IPS-NIHi7 (cell line): ENCODE results near the gene FMN1.
"Not testable (repeated sequence)": the region's sequence is repeated elsewhere in the genome, so short reads cannot be mapped to it uniquely, and the experiment has no call there.

Experiments
- DNase-seq: peaks from one replicate; pipeline ENCODE4 v3.0.0; 2012; ENCODE audit warnings: mixed read lengths; ENCODE audit errors: extremely low spot score

Gene FMN1

DNA sequence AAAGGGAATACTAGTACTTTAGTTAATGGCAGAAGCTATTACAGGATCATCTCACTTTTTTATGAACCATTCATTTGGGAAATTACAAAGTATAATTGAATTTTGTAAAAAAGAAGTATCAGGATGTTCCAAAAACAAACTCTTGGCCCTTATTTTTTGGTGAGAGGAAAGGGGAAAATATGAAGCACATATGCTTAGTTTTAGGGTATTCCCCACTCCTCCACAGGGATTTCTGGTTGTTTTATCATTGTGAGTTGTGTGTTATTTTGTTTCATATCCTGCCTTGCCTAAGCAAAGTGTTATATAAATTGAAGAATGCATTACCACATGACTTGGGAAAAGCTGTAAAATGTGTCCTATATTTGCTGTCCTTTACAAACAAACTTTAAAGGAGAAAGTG is 227.0 kb downstream of the FMN1 start:
- DNase-seq = no peak

DNA sequence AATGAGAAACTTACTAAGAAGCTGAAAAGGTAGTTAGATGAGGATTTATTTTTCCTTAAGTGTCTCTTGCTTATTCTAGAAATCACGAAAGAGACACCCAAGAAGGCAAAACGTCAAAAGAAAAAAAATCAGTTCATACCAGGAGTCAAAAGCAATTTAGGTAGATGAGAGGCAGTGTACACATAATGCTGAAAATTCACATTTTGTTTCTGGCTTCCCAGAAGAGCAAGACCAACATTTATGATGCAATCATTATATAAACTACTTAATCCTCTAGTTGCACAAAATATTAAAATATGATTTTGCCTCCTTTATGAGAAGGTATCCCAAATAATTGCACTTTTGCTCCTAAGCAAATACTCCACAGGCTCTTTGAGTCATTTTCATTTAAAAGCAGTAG is 228.0 kb downstream of the FMN1 start:
- DNase-seq = no peak

DNA sequence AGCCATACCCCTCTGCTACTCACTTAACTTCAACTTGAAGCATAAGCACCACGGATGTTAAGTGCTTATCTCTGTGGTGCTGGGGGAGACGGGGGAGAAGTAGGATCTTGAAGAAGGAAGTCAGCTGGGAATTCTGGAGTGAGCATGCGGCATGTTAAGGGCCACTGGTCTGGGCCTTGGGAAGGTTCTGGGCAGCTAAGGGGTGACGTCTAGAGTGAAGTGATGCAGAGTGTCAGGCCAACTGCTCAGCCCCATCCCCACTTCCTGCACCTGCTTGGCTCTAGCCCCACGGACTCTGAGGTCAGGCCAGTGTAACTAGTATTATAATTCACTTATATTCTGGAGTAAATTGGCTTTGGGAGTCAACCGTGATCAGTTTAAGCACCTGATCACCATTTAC is 228.6 kb downstream of the FMN1 start:
- DNase-seq = no peak

DNA sequence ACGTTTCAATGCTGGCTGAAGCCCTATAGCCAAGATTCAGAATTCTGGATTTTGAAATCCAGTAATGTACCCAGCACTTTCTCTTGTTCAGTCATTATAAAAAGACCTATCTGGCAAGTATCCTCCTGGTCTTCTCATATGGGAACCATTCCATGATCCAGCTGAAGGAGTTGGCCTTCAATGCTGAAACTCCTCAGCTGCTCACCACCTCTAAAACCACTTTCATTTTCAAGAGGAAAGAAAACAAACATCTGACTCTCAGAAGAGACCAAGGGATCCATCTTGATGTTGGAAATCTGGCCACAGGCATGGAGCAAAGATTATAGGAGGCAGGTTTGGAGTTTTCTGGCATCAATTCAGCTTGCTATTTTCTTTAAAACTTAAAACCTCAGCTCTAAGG is 235.4 kb downstream of the FMN1 start:
- DNase-seq = no peak

DNA sequence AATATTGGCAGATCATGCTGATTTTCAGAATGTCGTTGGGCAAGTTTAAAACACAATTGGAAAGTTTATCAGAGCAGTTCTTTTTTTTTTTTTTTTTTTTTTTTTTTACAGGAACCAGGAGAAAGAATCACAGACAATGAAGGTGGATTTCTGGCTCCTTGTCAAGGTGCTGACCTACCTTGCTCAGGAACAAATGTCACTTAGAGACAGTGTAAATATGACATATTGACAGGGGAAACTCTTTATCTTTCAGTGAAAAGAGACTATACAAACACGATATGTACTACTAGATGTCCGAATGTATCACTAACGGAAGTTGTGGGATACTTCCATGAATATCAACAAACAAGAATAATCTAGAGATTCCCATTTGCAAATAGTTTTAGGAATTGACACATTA is 237.3 kb downstream of the FMN1 start:
- no peak for DNase-seq

DNA sequence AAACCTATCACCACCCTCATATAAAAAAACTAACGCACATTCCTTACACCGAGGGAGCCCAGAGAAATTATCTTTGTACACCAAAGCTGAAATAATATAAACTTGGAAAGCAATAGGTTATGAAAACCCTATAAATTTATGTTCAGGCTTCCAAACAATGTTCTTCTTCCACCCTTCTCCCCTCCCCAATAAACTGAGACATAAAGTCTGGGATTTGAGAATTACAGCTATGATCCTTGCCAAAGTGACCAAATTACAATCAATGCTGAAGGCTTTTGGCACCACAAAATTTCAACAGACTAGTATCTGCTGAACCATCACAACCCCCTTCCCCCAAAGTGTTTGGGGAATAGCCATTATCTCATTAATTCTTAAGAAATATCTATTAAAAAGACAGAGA is 237.8 kb downstream of the FMN1 start:
- DNase-seq = no peak

DNA sequence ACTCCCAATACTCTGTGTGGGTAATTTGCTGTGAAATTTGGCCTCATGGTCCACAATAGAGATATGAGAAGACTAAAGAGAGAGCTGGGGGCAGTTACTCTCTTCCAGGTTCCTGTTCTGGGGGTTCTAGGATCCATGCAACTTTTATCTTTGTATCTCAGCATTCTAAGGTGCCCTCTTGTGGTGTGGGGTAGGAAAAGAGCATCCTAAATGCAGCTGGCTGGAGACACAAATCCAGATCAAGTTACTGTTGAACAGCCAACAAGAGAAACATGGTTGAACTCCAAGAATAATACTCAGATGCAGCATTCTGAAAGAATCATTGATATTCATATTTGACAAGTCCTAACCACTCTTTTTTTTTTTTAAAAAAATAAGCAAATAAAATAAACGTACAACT is 238.5 kb downstream of the FMN1 start:
- peak; percentile 67 for DNase-seq

DNA sequence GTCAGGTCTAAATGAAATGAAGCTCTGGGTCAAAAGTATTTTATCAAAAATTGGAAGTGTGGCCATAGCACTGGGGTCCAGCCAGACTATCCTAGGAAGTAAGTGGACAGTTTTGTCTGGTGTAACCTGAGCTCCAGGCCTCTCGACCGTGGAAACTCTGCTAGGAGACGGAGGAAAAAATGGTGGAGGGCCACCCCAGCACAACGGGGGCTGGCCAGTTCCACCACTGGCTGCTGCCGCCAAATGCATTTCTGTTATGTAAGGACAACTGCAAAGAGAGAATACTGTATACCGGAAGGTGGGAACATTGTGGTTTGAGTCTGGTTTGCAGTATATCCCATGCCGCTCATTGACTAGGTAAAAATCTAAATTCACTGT is 241.0 kb downstream of the FMN1 start:
- no peak for DNase-seq

DNA sequence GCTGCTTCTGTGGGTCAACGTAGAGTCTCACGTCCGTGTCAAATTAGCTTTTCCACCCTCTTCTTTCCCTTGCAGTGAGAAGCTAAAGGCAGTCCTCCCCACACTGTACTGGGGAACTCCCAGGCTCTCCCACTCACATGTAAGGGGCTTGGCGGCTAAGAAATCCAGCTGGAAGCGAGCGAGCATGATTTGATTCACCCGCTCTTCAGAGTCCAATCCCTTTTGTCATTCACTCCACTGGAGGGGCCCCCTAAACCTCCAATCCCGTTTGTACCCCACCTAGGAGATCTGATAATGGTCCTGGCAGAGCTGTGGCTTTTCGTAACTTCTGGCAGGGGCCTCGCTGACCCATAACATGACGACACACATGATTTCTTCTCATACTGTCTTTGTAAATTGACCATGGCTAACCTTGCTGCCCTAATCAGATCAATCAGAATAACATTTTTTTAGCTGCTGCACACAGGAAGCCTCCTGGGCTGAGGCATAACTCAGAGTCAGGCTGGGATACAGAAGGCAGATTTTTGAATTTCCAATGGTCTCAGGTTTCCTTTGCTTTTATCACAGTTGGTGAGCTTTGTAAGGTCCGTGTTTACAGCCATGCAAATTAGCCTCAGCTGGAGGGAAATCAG is 241.5 kb downstream of the FMN1 start:
- no peak for DNase-seq

DNA sequence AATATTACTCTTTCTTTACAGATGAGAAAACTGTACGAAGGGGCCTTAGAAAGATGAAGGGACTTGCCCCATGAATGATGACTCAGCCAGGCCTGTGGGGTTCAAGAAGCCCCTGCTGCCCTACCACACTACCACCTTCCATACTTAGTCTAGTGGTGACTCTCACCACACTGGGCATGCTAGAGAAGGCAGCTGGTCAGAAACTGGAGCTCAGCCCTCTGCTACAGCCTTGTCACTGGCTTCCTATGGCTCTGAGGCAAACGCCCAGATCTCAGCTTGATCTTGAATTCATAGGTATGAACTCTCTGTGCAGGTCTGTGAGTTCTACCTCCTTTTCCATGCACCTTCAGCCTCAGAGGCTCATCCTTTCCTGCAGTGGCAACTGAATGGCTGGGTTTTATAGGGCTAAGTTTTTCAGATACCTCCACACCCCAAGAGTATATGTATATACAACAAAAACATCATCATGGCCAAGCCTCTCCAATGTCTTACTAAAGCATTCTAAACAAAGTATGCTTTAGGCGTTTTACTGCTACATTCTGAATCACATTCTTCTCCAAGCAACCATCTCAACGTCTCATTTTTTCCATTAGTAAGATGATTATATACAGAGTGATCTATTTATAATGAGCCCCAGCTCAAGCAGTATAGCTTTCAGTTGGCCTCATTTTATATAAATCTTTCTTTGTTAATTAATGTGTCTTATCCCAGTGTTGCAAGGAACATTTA is 242.6 kb downstream of the FMN1 start:
- DNase-seq = no peak

DNA sequence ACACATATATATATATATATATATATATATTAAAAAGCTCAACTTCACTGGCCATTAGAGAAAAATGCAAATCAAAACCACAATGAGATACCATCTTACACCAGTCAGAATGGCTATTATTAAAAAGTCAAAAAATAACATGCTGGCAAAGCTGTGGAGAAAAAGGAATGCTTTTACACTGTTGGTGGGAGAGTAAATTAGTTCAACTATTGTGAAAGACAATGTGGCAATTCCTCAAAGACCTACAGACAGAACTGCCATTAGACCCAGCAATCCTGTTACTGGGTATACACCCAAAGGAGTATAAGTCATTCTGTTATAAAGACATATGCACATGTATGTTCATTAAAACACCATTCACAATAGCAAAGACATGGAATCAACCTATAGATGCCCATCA is 244.5 kb downstream of the FMN1 start:
- DNase-seq = not testable (repeated sequence)

DNA sequence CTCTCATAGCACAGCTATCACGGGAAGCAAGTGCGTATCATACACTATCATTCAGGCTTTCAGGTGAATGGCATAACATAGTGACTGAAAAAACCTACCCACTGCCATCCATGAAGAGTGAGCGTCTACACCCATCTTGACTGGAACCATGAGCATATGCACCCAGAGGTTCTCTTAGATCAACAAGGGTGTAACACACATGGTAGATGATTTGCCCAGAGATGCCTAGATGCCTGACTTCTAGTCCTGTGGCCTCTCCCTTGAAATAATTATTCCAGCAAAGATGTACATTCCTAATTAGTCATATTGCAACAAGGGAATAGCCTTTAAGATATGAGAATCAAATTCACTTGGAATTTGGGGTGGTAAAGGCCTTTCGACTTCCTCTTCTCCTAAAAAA is 248.3 kb downstream of the FMN1 start:
- no peak for DNase-seq

DNA sequence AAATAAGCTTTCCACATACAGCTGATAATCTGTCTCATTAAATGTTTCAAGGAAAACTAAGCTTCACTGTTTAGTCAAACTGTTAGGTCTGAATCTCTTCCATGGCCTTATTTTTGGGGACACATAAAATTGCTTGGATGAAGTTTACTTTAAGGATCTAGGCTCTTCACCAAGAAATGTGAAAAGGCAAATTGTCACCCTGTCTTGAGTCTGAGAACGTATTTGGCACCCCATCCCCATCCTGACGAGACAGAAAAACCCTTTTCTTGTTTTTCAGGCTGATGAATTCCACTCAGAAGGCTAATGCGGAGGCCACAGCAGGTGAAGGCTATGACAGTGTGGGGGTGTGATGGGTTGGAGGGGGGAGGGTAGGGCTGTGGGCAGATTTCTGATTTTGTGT is 250.1 kb downstream of the FMN1 start:
- DNase-seq = no peak

DNA sequence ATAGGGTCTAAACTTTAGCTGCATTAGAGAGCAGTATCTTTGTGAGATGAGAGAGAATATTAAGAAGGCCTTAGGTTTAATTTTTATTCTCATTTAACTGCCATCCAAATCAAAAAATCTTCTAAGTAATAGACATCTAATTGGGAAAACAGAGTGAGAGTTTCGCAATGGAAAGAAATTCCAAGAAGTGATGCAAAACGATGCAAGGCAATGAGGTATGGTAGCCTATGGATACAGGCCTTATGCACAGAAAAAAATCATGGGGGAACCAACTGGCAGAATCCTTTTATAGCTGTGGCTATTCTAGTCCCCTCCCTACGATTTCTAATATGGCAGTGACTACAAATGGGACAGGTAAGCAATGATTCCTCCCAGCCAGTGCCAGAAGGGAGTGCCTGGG is 250.8 kb downstream of the FMN1 start:
- DNase-seq = no peak

DNA sequence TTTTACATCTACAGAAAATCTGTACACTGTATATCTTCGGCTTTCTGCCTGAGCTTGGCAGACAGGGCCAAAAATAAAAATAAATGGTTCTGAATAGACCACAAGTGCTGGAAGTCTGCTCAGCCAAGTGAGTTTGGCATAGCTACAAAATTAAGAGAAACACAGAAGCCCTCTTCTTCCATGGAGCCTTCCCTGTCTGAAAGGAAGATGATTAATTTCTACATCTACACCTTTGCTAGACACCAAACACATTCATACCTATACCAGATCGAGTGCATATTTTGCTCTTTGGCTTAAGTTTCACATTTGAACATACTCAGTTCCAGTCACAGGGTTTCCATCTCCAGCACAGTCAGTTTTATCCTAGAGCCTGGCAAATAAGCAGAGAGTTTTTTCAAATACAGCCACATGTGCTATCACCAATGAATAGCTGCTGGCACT is 252.1 kb downstream of the FMN1 start:
- no peak for DNase-seq

DNA sequence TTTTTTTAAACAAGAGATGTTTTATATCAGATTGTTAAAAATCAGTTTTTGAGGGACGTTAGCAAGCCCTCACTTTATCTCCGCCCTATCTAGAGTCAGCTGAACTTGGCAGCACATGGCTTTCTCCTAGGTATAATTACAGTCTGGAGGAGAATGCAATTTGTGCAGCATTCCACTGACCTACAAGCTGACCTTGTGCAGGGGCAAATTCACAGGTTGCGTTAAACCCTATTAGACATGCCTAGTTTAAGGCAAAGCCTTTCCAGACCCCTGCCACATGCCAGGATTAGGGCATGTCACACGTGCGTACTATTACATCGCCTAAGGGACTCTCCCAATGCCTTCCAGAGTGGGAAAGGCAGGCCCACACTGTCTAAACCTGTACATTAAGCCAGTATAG is 252.7 kb downstream of the FMN1 start:
- no peak for DNase-seq

DNA sequence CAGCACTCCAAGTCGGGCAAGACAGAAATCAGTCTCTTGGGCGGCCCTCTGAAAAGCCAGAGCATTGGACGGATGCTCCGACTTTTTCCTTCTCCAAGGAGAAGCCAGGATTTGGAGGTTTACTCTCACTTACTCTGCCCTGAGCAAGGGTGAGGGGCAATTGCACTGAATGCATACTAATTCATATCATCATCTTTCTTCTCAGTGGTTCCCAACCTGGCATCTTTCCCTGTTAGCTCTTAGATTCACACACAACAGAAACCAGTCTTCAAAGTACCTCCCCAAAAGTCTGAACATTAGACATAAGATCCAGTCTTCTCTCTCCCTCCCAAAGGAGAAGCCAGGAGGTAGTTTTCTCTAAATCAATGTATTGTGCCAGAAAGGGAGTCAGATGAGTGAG is 257.5 kb downstream of the FMN1 start:
- DNase-seq = no peak

DNA sequence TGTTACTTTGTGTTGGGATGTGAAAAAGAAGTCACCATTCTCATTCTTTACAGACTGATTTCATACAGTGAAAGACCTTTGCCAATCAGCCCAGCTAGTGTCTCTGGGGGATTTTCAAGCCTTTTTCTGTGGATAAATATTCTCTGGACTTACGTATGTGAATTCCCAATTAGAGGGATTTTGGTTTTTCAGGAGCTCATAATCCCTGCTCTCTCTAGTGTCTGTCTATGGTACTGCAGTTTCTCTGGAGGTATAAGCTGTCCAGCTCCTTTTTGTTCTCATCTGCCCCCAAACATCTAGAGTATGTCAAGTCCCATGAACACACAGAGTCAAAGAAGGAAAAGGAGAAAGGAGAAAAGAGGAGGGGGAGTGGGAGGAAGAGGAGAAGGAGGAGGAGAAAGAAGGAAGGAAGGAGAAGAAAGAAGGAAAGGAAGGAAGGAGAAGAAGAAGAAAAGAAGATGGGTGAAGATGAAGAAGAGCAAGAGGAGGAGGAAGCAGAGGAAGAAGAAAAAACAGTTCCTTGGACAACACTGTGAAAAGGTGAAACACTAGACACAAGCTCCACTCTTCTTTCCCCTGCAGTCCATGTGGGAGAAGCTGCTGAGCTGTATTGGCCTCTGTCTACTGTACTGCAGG is 258.1 kb downstream of the FMN1 start:
- peak; percentile 35 for DNase-seq

DNA sequence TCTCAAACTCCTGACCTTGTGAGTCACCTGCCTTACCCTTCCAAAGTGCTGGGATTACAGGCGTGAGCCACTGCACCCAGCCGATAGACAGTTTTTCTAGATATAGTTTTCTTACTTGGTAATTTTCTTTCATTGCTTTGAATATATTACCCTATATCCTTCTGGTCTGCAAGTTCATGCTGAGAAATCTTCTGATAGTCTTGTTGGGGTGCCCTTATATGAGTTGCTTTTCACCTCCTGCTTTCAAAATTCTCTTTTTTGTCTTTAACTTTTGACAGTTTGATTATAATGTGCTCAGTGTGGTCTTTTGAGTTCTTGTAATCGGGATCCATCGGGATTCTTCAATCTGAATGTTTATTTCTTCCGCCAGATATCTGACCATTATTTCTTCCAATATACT is 259.4 kb downstream of the FMN1 start:
- no peak for DNase-seq

DNA sequence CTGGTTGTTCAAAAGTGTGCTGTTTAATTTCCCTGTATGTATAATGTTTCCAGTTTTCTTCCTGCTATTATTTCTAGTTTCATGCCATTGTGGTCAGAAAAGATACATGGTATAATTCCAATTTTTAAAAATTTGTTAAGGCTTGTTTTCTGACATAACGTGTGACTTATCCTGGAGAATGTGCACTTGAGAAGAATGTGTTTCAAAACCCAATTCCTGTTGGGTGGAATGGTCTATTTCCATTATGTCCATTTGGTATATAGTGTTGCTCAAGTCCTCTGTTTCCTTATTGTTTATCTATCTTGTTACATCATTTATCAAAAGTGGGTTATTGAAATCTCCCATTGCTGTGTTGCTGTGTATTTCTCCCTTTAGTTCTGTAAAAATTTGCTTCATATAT is 261.3 kb downstream of the FMN1 start:
- no peak for DNase-seq

DNA sequence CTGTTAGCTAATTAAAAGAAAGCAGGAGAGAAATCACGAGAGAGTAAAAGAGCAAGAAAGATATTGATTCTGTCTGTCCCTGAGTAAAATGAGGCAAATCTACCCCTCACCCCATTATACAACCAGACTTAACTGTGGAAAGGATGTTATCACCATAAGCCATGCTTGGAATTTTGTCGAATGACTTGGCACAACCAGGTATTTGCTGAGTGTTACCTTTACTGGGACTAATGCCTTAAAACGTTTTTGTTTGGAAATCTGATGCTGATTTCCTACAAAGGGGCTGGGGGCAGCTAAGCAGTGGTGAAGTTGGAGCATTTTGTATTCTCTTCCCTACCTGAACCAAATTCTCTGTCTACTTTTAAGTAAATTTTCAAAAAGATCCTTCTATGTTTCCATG is 265.6 kb downstream of the FMN1 start:
- DNase-seq = no peak

DNA sequence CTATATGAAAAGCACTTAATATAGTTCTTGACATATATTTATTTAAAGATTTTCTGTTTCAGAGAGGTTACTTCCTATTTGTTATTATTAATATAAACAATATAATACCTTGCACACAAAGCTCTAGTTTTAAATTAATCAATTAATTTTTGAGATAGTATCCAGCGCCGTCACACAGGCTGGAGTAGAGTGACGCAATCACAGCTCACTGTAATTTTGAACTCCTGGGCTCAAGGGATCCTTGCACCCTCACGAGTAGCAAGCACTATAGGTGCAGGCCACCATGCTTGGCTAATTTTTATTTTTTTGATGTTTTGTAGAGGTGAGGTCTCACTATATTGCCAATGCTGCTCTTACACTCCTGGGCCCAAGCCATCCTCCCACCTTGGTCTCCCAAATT is 267.4 kb downstream of the FMN1 start:
- no peak for DNase-seq

DNA sequence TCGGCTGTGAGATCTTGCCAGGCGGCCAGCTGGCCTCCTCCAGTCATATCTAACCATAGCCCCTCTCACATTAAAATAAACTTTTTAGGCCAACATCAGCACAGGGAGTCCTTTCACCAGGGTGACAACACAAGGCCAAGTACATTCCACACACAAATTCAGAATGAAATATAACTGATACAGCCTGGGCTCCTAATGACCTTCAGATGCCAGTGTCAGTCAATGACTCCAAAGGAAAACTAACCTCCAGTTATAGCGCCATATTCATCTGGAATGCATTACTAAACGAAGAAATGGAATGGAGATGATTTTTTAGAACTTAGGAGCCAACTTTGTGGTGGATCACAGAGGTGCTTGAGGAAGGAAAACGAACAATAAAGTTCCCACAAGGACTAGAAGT is 271.3 kb downstream of the FMN1 start:
- no peak for DNase-seq
